C4-2B (cell line): ENCODE measurements around the gene EEF1A2.

Source experiments
- CTCF ChIP-seq: fragments of 450-650 bp; conservative IDR thresholded peaks from 2 replicates; pipeline ENCODE4 v1.5.1; 2017; ENCODE audit warnings: mild to moderate bottlenecking
- ZFX ChIP-seq: fragments of 450-650 bp; IDR thresholded peaks from 2 replicates; pipeline ENCODE4 v1.6.1; 2017

GRCh38 chr20:63484651-63485403 is 14.1 kb downstream of the EEF1A2 start:
- TF ChIP-seq CTCF (no peak), ZFX (no peak)
